GM12878 (cell line): ENCODE measurements around the gene ATP7B. TPM values are rescaled to one million over a fixed set of nuclear protein-coding genes. Genes with fewer than 3 reads are reported as not detected.

Experiments used
- ATAC-seq: fragments of 200-7000 bp; cut with Tn5 transposase; 3 replicates; pipeline ENCODE4 v1.9.1; 2020; ENCODE audit warnings: mild to moderate bottlenecking, moderate library complexity
- BruUV-seq: library from RNA; stranded (reverse); fragments of 400-500 nt; replicated peaks from 2 replicates; lab custom pipeline; 2021; lab: Mats Ljungman, UMichigan
- CTCF ChIA-PET: fragments of 300-600 bp; sonication (Branson Sonifier 250); formaldehyde crosslinking; extraction: SDS; loops from one replicate; lab custom pipeline; 2021; ENCODE audit warnings: inconsistent platforms; lab: Yijun Ruan, JAX
- POLR2A ChIA-PET: fragments of 350-600 bp; formaldehyde crosslinking; extraction: SDS; loops from one replicate; lab custom pipeline; 2021; ENCODE audit warnings: inconsistent platforms; lab: Charles Lee
- RAD21 ChIA-PET: fragments of 300-600 bp; sonication (Branson Sonifier 250); formaldehyde crosslinking; loops from one replicate; lab custom pipeline; 2023; ENCODE audit warnings: antibody characterized with exemption; ENCODE audit not compliant: unreplicated experiment; lab: Charles Lee
- SMC1A ChIA-PET: fragments of 300-600 bp; sonication (Branson Sonifier 250); formaldehyde crosslinking; loops from one replicate; lab custom pipeline; 2023; ENCODE audit not compliant: unreplicated experiment, uncharacterized antibody; lab: Charles Lee
- DNase-seq: peaks from one replicate; pipeline ENCODE4 v3.0.0-alpha.2; 2011; ENCODE audit warnings: low read depth, low spot score
- FAIRE-seq: peaks from 3 replicates; lab custom pipeline; 2011; peaks lifted over from hg19 to GRCh38; lab: Jason Lieb, UNC
- H2AFZ ChIP-seq: 2 replicates; pipeline ENCODE4 v1.6.0; 2011; ENCODE audit warnings: low read depth, low read length, control low read depth; ENCODE audit not compliant: control insufficient read depth
- H3K27ac ChIP-seq: 2 replicates; pipeline ENCODE4 v1.5.1; 2011; ENCODE audit warnings: control low read depth; ENCODE audit not compliant: control insufficient read depth, insufficient read depth
- H3K27me3 ChIP-seq, 2 experiments: replicated peaks in 1 of 2; 2 replicates each; pipeline versions ENCODE4 v1.6.0 to v1.6.1; 2011; ENCODE audit warnings: low read length in 1 of 2; ENCODE audit not compliant: control insufficient read depth in 2 of 2, insufficient read depth in 2 of 2
- H3K36me3 ChIP-seq, 2 experiments: 2 replicates each; pipeline ENCODE4 v1.5.1; 2011; ENCODE audit warnings: low read length in 1 of 2; ENCODE audit not compliant: control insufficient read depth in 2 of 2, insufficient read depth in 2 of 2
- H3K4me1 ChIP-seq: 2 replicates; pipeline ENCODE4 v1.6.1; 2011; ENCODE audit warnings: mild to moderate bottlenecking, low read length, moderate library complexity, mixed read lengths; ENCODE audit not compliant: control insufficient read depth, insufficient read depth
- H3K4me2 ChIP-seq: 2 replicates; pipeline ENCODE4 v1.6.0; 2011; ENCODE audit warnings: control low read depth; ENCODE audit not compliant: control insufficient read depth, insufficient read depth
- H3K4me3 ChIP-seq: fragments of 200-600 bp; sonication (generic); 2 replicates; pipeline ENCODE4 v1.5.1; 2016
- H3K79me2 ChIP-seq: 2 replicates; pipeline ENCODE4 v1.6.0; 2011; ENCODE audit warnings: low read length; ENCODE audit not compliant: control insufficient read depth, insufficient read depth
- H3K9ac ChIP-seq: 2 replicates; pipeline ENCODE4 v1.8.0; 2011; ENCODE audit warnings: low read length, control low read depth, mixed read lengths; ENCODE audit not compliant: control insufficient read depth, insufficient read depth
- H3K9me3 ChIP-seq: replicated peaks from 3 replicates; pipeline ENCODE4 v1.5.1; 2011; ENCODE audit warnings: mild to moderate bottlenecking, low read length; ENCODE audit not compliant: control insufficient read depth, insufficient read depth
- H4K20me1 ChIP-seq: 2 replicates; pipeline ENCODE4 v1.6.0; 2011; ENCODE audit not compliant: control insufficient read depth, insufficient read depth
- BMI1 ChIP-seq: fragments of 450-650 bp; IDR thresholded peaks from 2 replicates; pipeline ENCODE4 v1.6.1; 2016; ENCODE audit warnings: mild to moderate bottlenecking, moderate library complexity, borderline replicate concordance
- CREM ChIP-seq: IDR thresholded peaks from 2 replicates; pipeline ENCODE4 v1.6.1; 2014; ENCODE audit warnings: antibody characterized with exemption, low read depth
- CTCF ChIP-seq, 3 experiments: IDR thresholded peaks in 2 of 3; conservative IDR thresholded peaks in 1 of 3; 2 replicates each; pipeline ENCODE4 v1.5.1; 2011; ENCODE audit warnings: low read depth in 3 of 3, low read length in 3 of 3, mild to moderate bottlenecking in 3 of 3, control low read depth in 2 of 3, moderate library complexity in 2 of 3, inconsistent platforms in 1 of 3, mixed read lengths in 1 of 3; ENCODE audit not compliant: control insufficient read depth in 2 of 3, insufficient read depth in 1 of 3; ENCODE audit errors: extremely low read depth in 1 of 3
- CUX1 ChIP-seq: IDR thresholded peaks from 2 replicates; pipeline ENCODE4 v1.6.1; 2012; ENCODE audit warnings: improper control_type of control experiment, low read depth, low read length; ENCODE audit not compliant: insufficient replicate concordance
- RB1 ChIP-seq: fragments of 450-650 bp; formaldehyde crosslinking; IDR thresholded peaks from 2 replicates; pipeline ENCODE4 v1.6.1; 2017; ENCODE audit warnings: mild to moderate bottlenecking, borderline replicate concordance
- SMC3 ChIP-seq: IDR thresholded peaks from 2 replicates; pipeline ENCODE4 v1.6.1; 2011; ENCODE audit warnings: low read length, improper control_type of control experiment, borderline replicate concordance
- ZBTB33 ChIP-seq: fragments of 450-650 bp; IDR thresholded peaks from 2 replicates; pipeline ENCODE4 v1.6.1; 2017; ENCODE audit warnings: mild to moderate bottlenecking
- ZNF687 ChIP-seq: fragments of 450-650 bp; IDR thresholded peaks from 2 replicates; pipeline ENCODE4 v1.6.1; 2017; ENCODE audit warnings: mild to moderate bottlenecking, moderate library complexity
- WGBS: methylation state at CpG from one replicate; pipeline ENCODE4 v1.1.6; 2016; ENCODE audit warnings: low lambda C conversion rate; ENCODE audit not compliant: insufficient replicate concordance, insufficient coverage; ENCODE audit errors: missing lambda C conversion rate; 5-methylcytosine and 5-hydroxymethylcytosine counted together
- in situ Hi-C: fragments of 300-500 bp; cut with MboI; formaldehyde crosslinking; loops from 9 replicates; pipeline ENCODE4 v1.14.3; 2018; ENCODE audit warnings: mixed read lengths
- intact Hi-C: fragments of 100-400 bp; cut with micrococcal nuclease; formaldehyde crosslinking; loops from one replicate; pipeline ENCODE4 v1.14.2; 2022; ENCODE audit not compliant: unreplicated experiment
- polyA plus RNA-seq, 11 experiments: library from polyadenylated mRNA; depleted of rRNA in 4 of 11; unstranded in 6 of 11; stranded (reverse) in 5 of 11; fragments of >200 nt; fragmentation: Nextera tagmentation in 4 of 11; fragmentation: Illumina TruSeq in 1 of 11; extraction: Ambion mirVana in 4 of 11; extraction: Trizol in 1 of 11; gene quantifications; 1 replicate in 1 of 11; 2 replicates in 10 of 11; pipeline versions ENCODE4 v1.2.1 to v1.2.3, GENCODE V29; 2011 to 2016; ENCODE audit warnings: inconsistent platforms in 2 of 11, missing spikeins in 2 of 11, low read depth in 1 of 11
- total RNA-seq, 4 experiments: library from RNA; depleted of rRNA in 3 of 4; stranded (reverse); fragments of >200 nt in 3 of 4; fragmentation: Illumina TruSeq in 1 of 4; extraction: Trizol in 1 of 4; gene quantifications; 2 replicates each; pipeline versions ENCODE4 v1.2.1 to v1.2.3, GENCODE V29; 2013 to 2021

ATP7B gene
- total and polyA plus RNA-seq, 10 of the 15 experiments (the other 5 are each of a cell fraction or from before 2014, with no cell fraction given): under 0.01 to 1.1 (median 0.06) TPM; not detected in 2

GRCh38 chr13:52004511-52005170 is 6.6 kb downstream of the ATP7B start:
- ChIA-PET CTCF (interaction anchor here (1.1 to 5.5 kb wide), 3 partner anchors 29 to 443 kb away, joined by 3 to 36 read pairs (median 3); no protein-coding TSS in a partner anchor), RAD21 (no interaction called here), POLR2A (no interaction called here), SMC1A (no interaction called here)
- no peak overlapping the region for H3K9ac ChIP-seq
- DNase-seq: no peak
- BruUV-seq: no TSS peak
- TF ChIP-seq RB1: no peak
- TF ChIP-seq SMC3: no peak
- 0 out of 6 replicates have a peak, but pooled peaks of 1 of the 3 experiments have one; percentile 5 for TF ChIP-seq CTCF (IDR thresholded peaks at IDR 0.05 in 2 of 3, conservative IDR thresholded peaks at IDR 0.05 in 1 of 3; ENCODE audit: control insufficient read depth in 2 of 3, extremely low read depth in 1 of 3, insufficient read depth in 1 of 3, low read depth in 3 of 3, low read length in 3 of 3)
- TF ChIP-seq CUX1: no peak
- TF ChIP-seq ZBTB33: no peak
- TF ChIP-seq BMI1: no peak
- TF ChIP-seq ZNF687: no peak
- TF ChIP-seq CREM: no peak
- no peak overlapping the region for H3K4me3 ChIP-seq
- no peaks in the 10 kb centered on the region for H4K20me1 ChIP-seq
- H3K27ac ChIP-seq: no peak overlapping the region
- ATAC-seq: no peak; the same call in 2 of the 3 replicates
- in situ Hi-C loops: no loop called here
- no peaks in the 10 kb centered on the region for H3K36me3 ChIP-seq
- no peak overlapping the region for H2AFZ ChIP-seq
- intact Hi-C loops: loop anchor here (5.0 kb wide), 1 partner anchor 233 kb away; no protein-coding TSS in a partner anchor
- FAIRE-seq: no peak
- WGBS: 23% methylated on average over 7 of the region's 7 CpGs
- peaks cover under 1 to 7% of the 10 kb centered on the region in 2 experiments; a peak in 3 of 4 replicates for H3K27me3 ChIP-seq
- no peaks in the 10 kb centered on the region for H3K79me2 ChIP-seq
- no peak overlapping the region for H3K4me2 ChIP-seq
- H3K4me1 ChIP-seq: no peaks in the 10 kb centered on the region
- H3K9me3 ChIP-seq: no peaks in the 10 kb centered on the region
